Measurements from ENCODE around the gene LLGL2.
"Not testable (repeated sequence)": the region's sequence is repeated elsewhere in the genome, so short reads cannot be mapped to it uniquely, and the experiment has no call there.

LLGL2 gene

GRCh38 chr17:75590314-75590761, 64.8 kb downstream of the LLGL2 start:
- DNase-seq (ENCODE audit: low read depth, low spot score): no peak

- no peak for DNase-seq (ENCODE audit: low read depth, low spot score)
Measured at GRCh38 chr17:75590849-75591721, 65.6 kb downstream of the LLGL2 start.

- no peak for DNase-seq (ENCODE audit: low read depth, low spot score)
Measured at GRCh38 chr17:75591722-75592302, 66.3 kb downstream of the LLGL2 start.

GRCh38 chr17:75592348-75593020, 67.0 kb downstream of the LLGL2 start:
- no peak for DNase-seq (ENCODE audit: low read depth, low spot score)

- DNase-seq (ENCODE audit: low read depth, low spot score): not testable (repeated sequence)
Measured at GRCh38 chr17:75593430-75593829, 67.9 kb downstream of the LLGL2 start.

GRCh38 chr17:75594499-75595283, 69.2 kb downstream of the LLGL2 start:
- DNase-seq (ENCODE audit: low read depth, low spot score): no peak

GRCh38 chr17:75595284-75595919, 69.9 kb downstream of the LLGL2 start:
- no peak for DNase-seq (ENCODE audit: low read depth, low spot score)

- no peak for DNase-seq (ENCODE audit: low read depth, low spot score)
Measured at GRCh38 chr17:75595920-75596313, 70.4 kb downstream of the LLGL2 start.

- no peak for DNase-seq (ENCODE audit: low read depth, low spot score)
Measured at GRCh38 chr17:75596320-75597087, 71.0 kb downstream of the LLGL2 start.

- DNase-seq (ENCODE audit: low read depth, low spot score): peak; percentile 91
Measured at GRCh38 chr17:75601057-75601987, 75.8 kb downstream of the LLGL2 start.

GRCh38 chr17:75602644-75603043, 77.1 kb downstream of the LLGL2 start:
- DNase-seq (ENCODE audit: low read depth, low spot score): no peak

GRCh38 chr17:75603123-75603522, 77.6 kb downstream of the LLGL2 start:
- no peak for DNase-seq (ENCODE audit: low read depth, low spot score)

- no peak for DNase-seq (ENCODE audit: low read depth, low spot score)
Measured at GRCh38 chr17:75604034-75604695, 78.7 kb downstream of the LLGL2 start.

GRCh38 chr17:75605790-75606189, 80.3 kb downstream of the LLGL2 start:
- DNase-seq (ENCODE audit: low read depth, low spot score): no peak

GRCh38 chr17:75607086-75607485, 81.6 kb downstream of the LLGL2 start:
- DNase-seq (ENCODE audit: low read depth, low spot score): no peak

- DNase-seq (ENCODE audit: low read depth, low spot score): no peak
Measured at GRCh38 chr17:75610103-75610984, 84.8 kb downstream of the LLGL2 start.

- no peak for DNase-seq (ENCODE audit: low read depth, low spot score)
Measured at GRCh38 chr17:75611851-75612429, 86.4 kb downstream of the LLGL2 start.

Data from ELF-1 (cell line).